GM08714 (cell line): Measurements from ENCODE around the gene CCDC83.
"Not testable (repeated sequence)": the region's sequence is repeated elsewhere in the genome, so short reads cannot be mapped to it uniquely, and the experiment has no call there.

Experiments used
- H3K4me3 ChIP-seq: fragments of 200-500 bp; sonication (Bioruptor generic); 2 replicates; pipeline ENCODE4 v1.5.1; 2014; ENCODE audit warnings: mild to moderate bottlenecking, low read length, inconsistent platforms
- ZNF274 ChIP-seq: IDR thresholded peaks from 2 replicates; pipeline ENCODE4 v1.6.1; 2012; ENCODE audit warnings: mild to moderate bottlenecking, low read depth, low read length

Gene CCDC83

GRCh38 chr11:85825616-85826015, 29.6 kb upstream of the CCDC83 start:
- no peak for TF ChIP-seq ZNF274
- no peak overlapping the region for H3K4me3 ChIP-seq

GRCh38 chr11:85826116-85826855, 28.9 kb upstream of the CCDC83 start:
- TF ChIP-seq ZNF274, result no peak
- no peak overlapping the region for H3K4me3 ChIP-seq

- H3K4me3 ChIP-seq, result no peak overlapping the region
- TF ChIP-seq ZNF274, result no peak
Observed at GRCh38 chr11:85827748-85828639, 27.2 kb upstream of the CCDC83 start.

- H3K4me3 ChIP-seq, result no peak overlapping the region
- TF ChIP-seq ZNF274, result no peak
Observed at GRCh38 chr11:85828640-85828978, 26.6 kb upstream of the CCDC83 start.

- H3K4me3 ChIP-seq, result no peak overlapping the region
- no peak for TF ChIP-seq ZNF274
Observed at GRCh38 chr11:85829172-85829571, 26.0 kb upstream of the CCDC83 start.

- H3K4me3 ChIP-seq, result no peak overlapping the region
- no peak for TF ChIP-seq ZNF274
Observed at GRCh38 chr11:85831050-85831449, 24.1 kb upstream of the CCDC83 start.

GRCh38 chr11:85835263-85835662, 19.9 kb upstream of the CCDC83 start:
- TF ChIP-seq ZNF274, result no peak
- H3K4me3 ChIP-seq, result no peak overlapping the region

- no peak overlapping the region for H3K4me3 ChIP-seq
- no peak for TF ChIP-seq ZNF274
Observed at GRCh38 chr11:85835729-85836128, 19.5 kb upstream of the CCDC83 start.

- not testable (repeated sequence) for H3K4me3 ChIP-seq
Observed at GRCh38 chr11:85840932-85841331, 14.3 kb upstream of the CCDC83 start.

GRCh38 chr11:85843929-85844328, 11.3 kb upstream of the CCDC83 start:
- H3K4me3 ChIP-seq, result no peak overlapping the region
- TF ChIP-seq ZNF274, result no peak

- H3K4me3 ChIP-seq, result no peak overlapping the region
- no peak for TF ChIP-seq ZNF274
Observed at GRCh38 chr11:85844439-85845123, 10.6 kb upstream of the CCDC83 start.

GRCh38 chr11:85845124-85845631, 10.0 kb upstream of the CCDC83 start:
- no peak for TF ChIP-seq ZNF274
- no peak overlapping the region for H3K4me3 ChIP-seq

GRCh38 chr11:85847436-85847835, 7.7 kb upstream of the CCDC83 start:
- no peak for TF ChIP-seq ZNF274
- H3K4me3 ChIP-seq, result no peak overlapping the region

GRCh38 chr11:85848006-85848405, 7.2 kb upstream of the CCDC83 start:
- no peak overlapping the region for H3K4me3 ChIP-seq
- TF ChIP-seq ZNF274, result no peak
